ENCODE measurements around the gene EIF3CL. TPM values are rescaled to one million over a fixed set of nuclear protein-coding genes. Genes with fewer than 3 reads are reported as not detected.
"Not testable (repeated sequence)": the region's sequence is repeated elsewhere in the genome, so short reads cannot be mapped to it uniquely, and the experiment has no call there.

The EIF3CL gene
- total and polyA plus RNA-seq, 5 experiments from 2014 or later: 17.5 to 46.0 (median 24.1) TPM

- H3K9me3 Mint-ChIP-seq, ATAC-seq, POLR2A ChIA-PET, H3K4me3 Mint-ChIP-seq, DNase-seq, H3K4me1 Mint-ChIP-seq, H3K27me3 Mint-ChIP-seq, H3K27ac Mint-ChIP-seq, H3K36me3 Mint-ChIP-seq: not testable (repeated sequence)
These were observed 72.7 kb downstream of the EIF3CL start for GRCh38 chr16:28330981-28331380.

GRCh38 chr16:28330232-28330631 lies 73.4 kb downstream of the EIF3CL start:
- H3K27me3 Mint-ChIP-seq, H3K9me3 Mint-ChIP-seq, POLR2A ChIA-PET, H3K36me3 Mint-ChIP-seq, H3K4me1 Mint-ChIP-seq, H3K4me3 Mint-ChIP-seq: not testable (repeated sequence)
- DNase-seq (peak in 3 of 10 donors; percentile 23 to 42 (median 37)), ATAC-seq (peak; percentile 85 to 93)
- peak overlapping the region in 1 of 10 donors; percentile 71 for H3K27ac Mint-ChIP-seq

Small RNA genes lying within 50 kb of the gene (microRNA-seq; reads per million reads assigned to microRNA genes)
- gene MIR6862-1 (ENCODE audit: borderline microRNAs expressed): not detected

Other genes starting within 250 kb of the EIF3CL start
- gene XPO6, start 191.9 kb downstream of the EIF3CL start, total RNA-seq: 100 to 1,000 TPM; 445 to 470 TPM
- gene XPO6, start 191.9 kb downstream of the EIF3CL start, polyA plus RNA-seq: 100 to 1,000 TPM in 1 of 3 donors, 10 to 100 TPM in 2; 90.2 to 109 (median 96.4) TPM
- gene SBK1, start 111.3 kb downstream of the EIF3CL start, total RNA-seq: 10 to 100 TPM; 20.6 to 21.3 TPM
- 10 to 100 TPM in 1 of 3 donors, 1 to 10 TPM in 2; 5.7 to 19.9 (median 7.4) TPM for gene SBK1, start 111.3 kb downstream of the EIF3CL start, polyA plus RNA-seq
- gene NPIPB6, start 40.3 kb downstream of the EIF3CL start, total RNA-seq: 1 to 10 TPM; 6.1 to 6.9 TPM
- under 1 TPM in 1 of 3 donors, not detected in 2; 0.35 TPM for gene NPIPB6, start 40.3 kb downstream of the EIF3CL start, polyA plus RNA-seq
- under 1 TPM; 0.68 to 0.69 TPM for gene NPIPB7, start 68.5 kb upstream of the EIF3CL start, total RNA-seq
- gene NPIPB7, start 68.5 kb upstream of the EIF3CL start, polyA plus RNA-seq: under 1 TPM in 1 of 3 donors, not detected in 2; 0.27 TPM
- 10 to 100 TPM; 71.0 to 79.6 TPM for gene CLN3, start 88.2 kb upstream of the EIF3CL start, total RNA-seq
- gene CLN3, start 88.2 kb upstream of the EIF3CL start, polyA plus RNA-seq: 10 to 100 TPM; 16.2 to 27.2 (median 17.2) TPM
- 1 to 10 TPM; 7.6 to 9.0 TPM for gene APOBR, start 90.8 kb upstream of the EIF3CL start, total RNA-seq
- gene APOBR, start 90.8 kb upstream of the EIF3CL start, polyA plus RNA-seq: 1 to 10 TPM in 1 of 3 donors, under 1 TPM in 2; 0.38 to 1.1 (median 0.76) TPM
- gene IL27, start 103.0 kb upstream of the EIF3CL start, total RNA-seq: not detected
- not detected for gene IL27, start 103.0 kb upstream of the EIF3CL start, polyA plus RNA-seq
- gene NUPR1, start 135.1 kb upstream of the EIF3CL start, total RNA-seq: under 1 TPM in 1 of 2 experiments, not detected in 1; 0.05 TPM
- gene NUPR1, start 135.1 kb upstream of the EIF3CL start, polyA plus RNA-seq: not detected
- gene SGF29, start 150.1 kb upstream of the EIF3CL start, total RNA-seq: 10 to 100 TPM; 68.3 to 73.0 TPM
- gene SGF29, start 150.1 kb upstream of the EIF3CL start, polyA plus RNA-seq: 10 to 100 TPM; 48.3 to 71.7 (median 50.4) TPM
- gene SULT1A2, start 193.2 kb upstream of the EIF3CL start, total RNA-seq: 1 to 10 TPM in 1 of 2 experiments, under 1 TPM in 1; 0.66 to 2.1 TPM
- gene SULT1A2, start 193.2 kb upstream of the EIF3CL start, polyA plus RNA-seq: not detected
- gene SULT1A1, start 206.2 kb upstream of the EIF3CL start, total RNA-seq: 10 to 100 TPM; 20.5 to 20.9 TPM
- gene SULT1A1, start 206.2 kb upstream of the EIF3CL start, polyA plus RNA-seq: 10 to 100 TPM in 1 of 3 donors, 1 to 10 TPM in 2; 3.3 to 12.6 (median 9.7) TPM
- gene NPIPB8, start 234.2 kb upstream of the EIF3CL start, total RNA-seq: 1 to 10 TPM; 4.5 to 5.4 TPM
- gene NPIPB8, start 234.2 kb upstream of the EIF3CL start, polyA plus RNA-seq: under 1 TPM in 1 of 3 donors, not detected in 2; 0.53 TPM